Stomach (tissue), 9 donors: Measurements from ENCODE around the gene ATP8B4. TPM values are rescaled to one million over a fixed set of nuclear protein-coding genes. Genes with fewer than 3 reads are reported as not detected.

ENCODE experiments used
- DNase-seq, 2 donors: peaks; one replicate each; pipeline versions ENCODE4 v3.0.0 to v3.0.0-alpha.2; 2013 to 2019
- H3K27ac ChIP-seq, 5 donors: fragments of 200-600 bp in 4 of 5; sonication (generic) in 4 of 5; one replicate each; pipeline ENCODE4 v1.5.1; 2013 to 2019; ENCODE audit warnings: mild to moderate bottlenecking in 1 of 5, moderate library complexity in 1 of 5
- H3K27me3 ChIP-seq, 3 donors: fragments of 200-600 bp; sonication (generic); one replicate each; pipeline ENCODE4 v1.5.1; 2017 to 2019; ENCODE audit warnings: mixed run types in 1 of 3
- H3K36me3 ChIP-seq, 4 donors: fragments of 200-600 bp; sonication (generic); 1 replicate in 3 of 4; 2 replicates in 1 of 4; pipeline ENCODE4 v1.5.1; 2016 to 2019
- H3K4me1 ChIP-seq, 4 donors: fragments of 200-600 bp; sonication (generic); one replicate each; pipeline ENCODE4 v1.5.1; 2016 to 2019
- H3K4me3 ChIP-seq, 4 donors: fragments of 200-600 bp; sonication (generic) in 3 of 4; one replicate each; pipeline ENCODE4 v1.5.1; 2016 to 2019; ENCODE audit warnings: mild to moderate bottlenecking in 1 of 4
- H3K9me3 ChIP-seq, 4 donors: fragments of 200-600 bp; sonication (generic); one replicate each; pipeline ENCODE4 v1.5.1; 2016 to 2019
- EP300 ChIP-seq: sonication (generic); formaldehyde crosslinking; IDR thresholded peaks from one replicate; pipeline ENCODE4 v1.6.1; 2017; ENCODE audit warnings: antibody characterized with exemption
- POLR2A ChIP-seq, 4 donors: fragments of 450-650 bp; IDR thresholded peaks; one replicate each; pipeline ENCODE4 v1.6.1; 2016; ENCODE audit warnings: antibody characterized with exemption in 4 of 4, control low read depth in 2 of 4, mild to moderate bottlenecking in 1 of 4, moderate library complexity in 1 of 4
- POLR2AphosphoS5 ChIP-seq, 3 donors: sonication (generic); formaldehyde crosslinking; IDR thresholded peaks; one replicate each; pipeline ENCODE4 v1.6.1; 2016; ENCODE audit warnings: antibody characterized with exemption in 3 of 3
- WGBS, 5 donors: extraction: QIAGEN DNeasy Blood & Tissue Kit in 3 of 5; methylation state at CpG; one replicate each; pipeline versions ENCODE4 v1.1.5 to v1.1.7; 2013 to 2018; 5-methylcytosine and 5-hydroxymethylcytosine counted together
- intact Hi-C: fragments of 100-400 bp; cut with DNase I; formaldehyde crosslinking; loops from one replicate; pipeline ENCODE4 v1.15.1; 2023; ENCODE audit warnings: low total_unique reads
- polyA plus RNA-seq, 3 donors: library from polyadenylated mRNA; stranded (reverse); fragments of 200-250 nt; gene quantifications; one replicate each; pipeline ENCODE4 v1.2.3, GENCODE V29; 2013
- total RNA-seq, 5 donors: library from RNA; depleted of rRNA; stranded (reverse); fragments of >200 nt; gene quantifications; one replicate each; pipeline versions ENCODE4 v1.1.0 to v1.2.3, GENCODE V29; 2014 to 2016
- TF ChIP-seq, protein P1 (sequence below), 7 experiments: fragments of 450-650 bp in 4 of 7; fragments of 200-600 bp in 3 of 7; sonication (generic) in 3 of 7; IDR thresholded peaks; one replicate each; pipeline ENCODE4 v1.5.1; 2016 to 2019; ENCODE audit warnings: antibody characterized with exemption in 7 of 7, control low read depth in 2 of 7, mild to moderate bottlenecking in 1 of 7
- donor health status: healthy with polysubstance abuse.
- donor health status: Bipolar disorder and iron deficiency.
- donor health status: healthy.

The ATP8B4 gene
- total and polyA plus RNA-seq, 8 donors = under 0.01 to 14.3 (median 1.6) TPM

DNA sequence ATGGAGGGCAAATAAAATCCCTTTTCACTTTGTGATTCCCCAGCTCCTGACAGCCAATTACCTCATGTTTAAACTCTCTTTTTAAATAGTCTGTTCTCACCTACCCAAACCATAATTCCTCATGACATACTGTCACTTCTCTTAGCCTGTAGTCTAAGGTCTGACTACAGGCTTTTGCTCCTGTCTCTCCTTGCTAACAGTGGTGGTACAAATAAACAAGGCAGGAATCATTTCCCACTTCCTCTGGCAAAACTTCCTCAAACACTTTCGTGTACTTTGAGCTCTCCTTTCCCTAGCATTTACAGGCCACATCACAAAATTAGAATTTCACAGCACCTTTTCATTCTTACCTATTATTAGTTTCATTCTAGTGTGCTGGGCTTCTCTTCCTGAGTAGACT is 51.8 kb downstream of the ATP8B4 start:
- 21 to 43% (median 38%) methylated on average over 1 of the region's 1 CpG for WGBS, 5 donors
- intact Hi-C loops = no loop called here
- Histone ChIP-seq H3K9me3 (no peaks in the 10 kb centered on the region), H3K4me1 (no peaks in the 10 kb centered on the region), H3K36me3 (no peaks in the 10 kb centered on the region), H3K27ac (no peak overlapping the region), H3K4me3 (no peak overlapping the region), H3K27me3 (no peaks in the 10 kb centered on the region)
- DNase-seq = no peak
- TF ChIP-seq EP300 (no peak), POLR2AphosphoS5 (IDR thresholded peaks at IDR 0.05) (no peak), POLR2A (IDR thresholded peaks at IDR 0.05) (no peak)
- TF ChIP-seq, protein P1, sequence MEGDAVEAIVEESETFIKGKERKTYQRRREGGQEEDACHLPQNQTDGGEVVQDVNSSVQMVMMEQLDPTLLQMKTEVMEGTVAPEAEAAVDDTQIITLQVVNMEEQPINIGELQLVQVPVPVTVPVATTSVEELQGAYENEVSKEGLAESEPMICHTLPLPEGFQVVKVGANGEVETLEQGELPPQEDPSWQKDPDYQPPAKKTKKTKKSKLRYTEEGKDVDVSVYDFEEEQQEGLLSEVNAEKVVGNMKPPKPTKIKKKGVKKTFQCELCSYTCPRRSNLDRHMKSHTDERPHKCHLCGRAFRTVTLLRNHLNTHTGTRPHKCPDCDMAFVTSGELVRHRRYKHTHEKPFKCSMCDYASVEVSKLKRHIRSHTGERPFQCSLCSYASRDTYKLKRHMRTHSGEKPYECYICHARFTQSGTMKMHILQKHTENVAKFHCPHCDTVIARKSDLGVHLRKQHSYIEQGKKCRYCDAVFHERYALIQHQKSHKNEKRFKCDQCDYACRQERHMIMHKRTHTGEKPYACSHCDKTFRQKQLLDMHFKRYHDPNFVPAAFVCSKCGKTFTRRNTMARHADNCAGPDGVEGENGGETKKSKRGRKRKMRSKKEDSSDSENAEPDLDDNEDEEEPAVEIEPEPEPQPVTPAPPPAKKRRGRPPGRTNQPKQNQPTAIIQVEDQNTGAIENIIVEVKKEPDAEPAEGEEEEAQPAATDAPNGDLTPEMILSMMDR (IDR thresholded peaks at IDR 0.05) = no peak

DNA sequence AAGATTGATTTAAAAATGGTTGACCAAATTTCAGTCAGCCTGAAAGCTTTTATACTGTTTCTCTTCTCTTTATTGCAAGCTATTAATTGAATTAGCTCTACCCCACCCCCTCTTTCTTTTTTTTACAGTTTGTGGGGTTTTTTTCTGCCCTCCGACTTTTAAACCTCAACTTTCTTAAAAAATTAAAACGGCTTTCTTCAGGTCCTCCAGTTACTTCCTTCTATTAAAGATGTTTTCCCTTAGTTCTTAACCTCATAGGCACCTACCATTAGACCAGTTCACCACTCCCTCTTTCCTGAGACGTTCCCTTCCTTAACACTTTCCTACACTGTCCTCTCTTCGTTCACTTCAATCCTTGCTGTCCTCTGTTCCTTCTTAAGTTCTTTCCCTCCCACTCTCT is 52.4 kb downstream of the ATP8B4 start:
- no peak for DNase-seq
- no peak overlapping the region for H3K27ac ChIP-seq
- no peaks in the 10 kb centered on the region for H3K36me3 ChIP-seq
- no peaks in the 10 kb centered on the region for H3K27me3 ChIP-seq
- H3K4me3 ChIP-seq = no peak overlapping the region
- no peak for TF ChIP-seq POLR2A (IDR thresholded peaks at IDR 0.05)
- TF ChIP-seq POLR2AphosphoS5 (IDR thresholded peaks at IDR 0.05) = no peak
- TF ChIP-seq EP300 = no peak
- TF ChIP-seq, protein P1 (IDR thresholded peaks at IDR 0.05) = no peak
- no peaks in the 10 kb centered on the region for H3K4me1 ChIP-seq
- 61 to 72% (median 68%) methylated on average over 4 of the region's 4 CpGs for WGBS, 5 donors
- no peaks in the 10 kb centered on the region for H3K9me3 ChIP-seq
- intact Hi-C loops = no loop called here

DNA sequence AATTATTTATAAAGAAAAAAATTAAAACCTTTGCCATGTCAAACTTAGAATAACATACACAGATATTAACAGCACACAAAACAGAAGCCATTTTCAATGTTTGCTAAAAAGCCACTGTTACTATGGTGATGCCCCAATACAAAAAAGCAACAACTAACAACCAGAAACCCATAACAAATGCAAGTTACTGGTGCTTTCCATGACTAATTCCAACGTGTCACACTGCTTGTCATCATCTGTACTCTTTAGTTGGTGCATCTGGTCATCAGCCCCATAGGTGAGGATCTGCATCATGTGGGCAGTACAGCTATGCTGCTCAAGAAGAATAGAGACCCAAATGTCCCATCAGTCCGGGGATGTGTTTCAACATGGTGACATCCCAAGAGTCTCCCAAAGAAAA is 52.8 kb downstream of the ATP8B4 start:
- intact Hi-C loops = no loop called here
- TF ChIP-seq, protein P1 (IDR thresholded peaks at IDR 0.05) = no peak
- TF ChIP-seq EP300 = no peak
- TF ChIP-seq POLR2A (IDR thresholded peaks at IDR 0.05) = no peak
- TF ChIP-seq POLR2AphosphoS5 (IDR thresholded peaks at IDR 0.05) = no peak
- Histone ChIP-seq H3K9me3 (no peaks in the 10 kb centered on the region), H3K27me3 (no peaks in the 10 kb centered on the region), H3K27ac (no peak overlapping the region), H3K4me3 (no peak overlapping the region), H3K36me3 (no peaks in the 10 kb centered on the region), H3K4me1 (no peaks in the 10 kb centered on the region)
- WGBS, 5 donors = 51 to 65% (median 59%) methylated on average over 2 of the region's 2 CpGs
- DNase-seq = peak in 1 of 2 donors; percentile 62

DNA sequence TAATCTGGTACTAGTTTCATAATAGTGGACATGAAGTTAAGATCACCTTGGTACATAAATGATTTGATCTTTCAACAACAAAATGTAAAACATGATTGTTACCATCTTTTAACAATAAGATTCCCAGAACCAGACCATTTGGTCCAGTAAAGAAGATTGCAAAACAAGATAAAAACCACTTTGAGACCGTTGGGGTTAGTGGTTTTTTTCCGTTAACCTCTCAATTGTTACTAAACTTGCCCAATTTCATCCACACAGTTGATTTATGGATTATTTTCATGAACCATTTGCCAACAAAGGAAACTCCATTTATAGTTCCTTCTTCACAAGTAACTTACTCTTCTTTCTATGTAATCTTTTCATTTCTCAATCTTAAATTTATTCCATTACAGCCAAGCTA is 53.8 kb downstream of the ATP8B4 start:
- H3K27me3 ChIP-seq = no peaks in the 10 kb centered on the region
- 52 to 63% (median 57%) methylated on average over 2 of the region's 2 CpGs for WGBS, 5 donors
- no peaks in the 10 kb centered on the region for H3K9me3 ChIP-seq
- no peak for DNase-seq
- no peaks in the 10 kb centered on the region for H3K4me1 ChIP-seq
- no peak overlapping the region for H3K4me3 ChIP-seq
- H3K27ac ChIP-seq = no peak overlapping the region
- intact Hi-C loops = no loop called here
- no peak for TF ChIP-seq POLR2AphosphoS5 (IDR thresholded peaks at IDR 0.05)
- TF ChIP-seq, protein P1 (IDR thresholded peaks at IDR 0.05) = no peak
- TF ChIP-seq POLR2A (IDR thresholded peaks at IDR 0.05) = no peak
- TF ChIP-seq EP300 = no peak
- no peaks in the 10 kb centered on the region for H3K36me3 ChIP-seq
